Mucosa of descending colon (tissue), 3 donors: ENCODE data around the gene CENPU. TPM values are rescaled to one million over a fixed set of nuclear protein-coding genes. Genes with fewer than 3 reads are reported as not detected.

Experiments used
- ATAC-seq: fragments of 200-7000 bp; cut with Tn5 transposase; one replicate; pipeline ENCODE4 v1.9.1; 2020; ENCODE audit warnings: mild to moderate bottlenecking, moderate library complexity
- DNase-seq, 3 donors: peaks; one replicate each; pipeline ENCODE4 v3.0.0-alpha.2; 2020
- H3K36me3 ChIP-seq: fragments of 200-600 bp; one replicate; pipeline ENCODE4 v1.8.0; 2021; ENCODE audit warnings: low read depth, mild to moderate bottlenecking
- H3K4me1 ChIP-seq: fragments of 200-600 bp; one replicate; pipeline ENCODE4 v1.8.0; 2021; ENCODE audit warnings: low read depth, mild to moderate bottlenecking
- H3K4me3 ChIP-seq: fragments of 200-600 bp; one replicate; pipeline ENCODE4 v1.8.0; 2021; ENCODE audit warnings: mild to moderate bottlenecking
- H3K9me3 ChIP-seq: fragments of 200-600 bp; one replicate; pipeline ENCODE4 v1.8.0; 2021; ENCODE audit warnings: mild to moderate bottlenecking
- CTCF ChIP-seq: fragments of 200-600 bp; IDR thresholded peaks from one replicate; pipeline ENCODE4 v1.8.0; 2022; ENCODE audit warnings: antibody characterized with exemption, mild to moderate bottlenecking
- intact Hi-C, 2 donors: fragments of 100-400 bp; cut with DNase I in 1 of 2; cut with micrococcal nuclease in 1 of 2; formaldehyde crosslinking; loops; one replicate each; pipeline versions ENCODE4 v1.11.0 to v1.11.1; 2022; cut with DNase I, micrococcal nuclease
- total RNA-seq, 3 donors: library from RNA; stranded (reverse); fragmentation: NEBNext Ultra II Directional in 2 of 3; extraction: Animal tissue kit (Norgen Biotek cat#: 25700) in 2 of 3; gene quantifications; one replicate each; pipeline versions ENCODE4 v1.2.1 to v1.2.4, GENCODE V29; 2021 to 2023
- donor health status: DM: no; HTN: no; CAD: no; lungs with moderate emphysema.
- donor health status: DM: no; HTN: no; CAD: no.
- donor health status: DM: no; HTN: yes; CAD: no.

CENPU gene
- total RNA-seq, 3 donors from 2014 or later, result 5.1 to 19.5 (median 9.5) TPM

GRCh38 chr4:184651899-184652298 lies 82.0 kb downstream of the CENPU start:
- intact Hi-C loops, result no loop called here
- DNase-seq (no peak), ATAC-seq (no peak)
- H3K4me3 ChIP-seq, result no peak overlapping the region
- no peak for TF ChIP-seq CTCF
- peaks cover 19% of the 10 kb centered on the region for H3K4me1 ChIP-seq
- no peaks in the 10 kb centered on the region for H3K36me3 ChIP-seq
- no peaks in the 10 kb centered on the region for H3K9me3 ChIP-seq

GRCh38 chr4:184649971-184650855 lies 83.7 kb downstream of the CENPU start:
- peak; percentile 12 for ATAC-seq
- peak in 2 of 3 donors; percentile 51 to 53 for DNase-seq
- Histone ChIP-seq H3K4me3 (peak overlapping the region; percentile 25), H3K4me1 (peaks cover 33% of the 10 kb centered on the region), H3K36me3 (no peaks in the 10 kb centered on the region), H3K9me3 (no peaks in the 10 kb centered on the region)
- TF ChIP-seq CTCF, result no peak
- intact Hi-C loops, result no loop called here

- peak; percentile 22 for TF ChIP-seq CTCF
- Histone ChIP-seq H3K4me1 (peaks cover 33% of the 10 kb centered on the region), H3K36me3 (no peaks in the 10 kb centered on the region), H3K9me3 (no peaks in the 10 kb centered on the region), H3K4me3 (peak within 1 kb of the TSS; percentile 83)
- DNase-seq, result peak; percentile 98 to 99 (median 98)
- intact Hi-C loops, result no loop called here
- peak; percentile 94 for ATAC-seq
Measured at GRCh38 chr4:184649026-184649970, 84.6 kb downstream of the CENPU start, which contains the start of the genes CASP3 and PRIMPOL. TSS of gene CASP3 (minus strand) at chr4:184649447. CDS start at chr4:184638453, 10,994 bp downstream. TSS of gene PRIMPOL (plus strand) at chr4:184649738. CDS start at chr4:184657141, 7,403 bp downstream.

GRCh38 chr4:184648313-184649025 lies 85.4 kb downstream of the CENPU start:
- Histone ChIP-seq H3K36me3 (no peaks in the 10 kb centered on the region), H3K4me3 (peak overlapping the region; percentile 83), H3K9me3 (no peaks in the 10 kb centered on the region), H3K4me1 (peaks cover 33% of the 10 kb centered on the region)
- intact Hi-C loops, result no loop called here
- ATAC-seq (peak; percentile 59), DNase-seq (peak; percentile 67 to 82 (median 79))
- no peak for TF ChIP-seq CTCF

- no peak for TF ChIP-seq CTCF
- H3K4me1 ChIP-seq, result peaks cover 33% of the 10 kb centered on the region
Measured at GRCh38 chr4:184648054-184648312, 85.9 kb downstream of the CENPU start.

More at GRCh38 chr4:184648054-184648312, 85.9 kb downstream of the CENPU start:
- DNase-seq (peak in 1 of 3 donors; percentile 26), ATAC-seq (no peak)
- intact Hi-C loops, result no loop called here
- no peaks in the 10 kb centered on the region for H3K9me3 ChIP-seq
- H3K36me3 ChIP-seq, result no peaks in the 10 kb centered on the region
- peak overlapping the region; percentile 83 for H3K4me3 ChIP-seq
